Right ventricle myocardium inferior (tissue), 1 donor: ENCODE data around the gene PTPN11. TPM values are rescaled to one million over a fixed set of nuclear protein-coding genes. Genes with fewer than 3 reads are reported as not detected.

Experiments used
- ATAC-seq: fragments of 200-7000 bp; cut with Tn5 transposase; one replicate; pipeline ENCODE4 v1.9.1; 2020; ENCODE audit warnings: mild to moderate bottlenecking, moderate library complexity
- DNase-seq: peaks from one replicate; pipeline ENCODE4 v3.0.0; 2021; ENCODE audit errors: missing footprints
- intact Hi-C: fragments of 100-400 bp; cut with DNase I; formaldehyde crosslinking; loops from one replicate; pipeline ENCODE4 v1.11.0; 2022
- total RNA-seq: library from RNA; stranded (reverse); fragmentation: NEBNext Ultra II Directional; extraction: Animal tissue kit (Norgen Biotek cat#: 25700); gene quantifications from one replicate; pipeline ENCODE4 v1.2.1, GENCODE V29; 2021
- donor health status: DM: no; HTN: yes; CAD: no; lungs with severe emphysema.

PTPN11 gene
- total RNA-seq, 1 donor from 2014 or later: 114 TPM

- ATAC-seq (no peak), DNase-seq (no peak)
- intact Hi-C loops: no loop called here
These were observed 108.3 kb downstream of the PTPN11 start for GRCh38 chr12:112527082-112527481.

DNA sequence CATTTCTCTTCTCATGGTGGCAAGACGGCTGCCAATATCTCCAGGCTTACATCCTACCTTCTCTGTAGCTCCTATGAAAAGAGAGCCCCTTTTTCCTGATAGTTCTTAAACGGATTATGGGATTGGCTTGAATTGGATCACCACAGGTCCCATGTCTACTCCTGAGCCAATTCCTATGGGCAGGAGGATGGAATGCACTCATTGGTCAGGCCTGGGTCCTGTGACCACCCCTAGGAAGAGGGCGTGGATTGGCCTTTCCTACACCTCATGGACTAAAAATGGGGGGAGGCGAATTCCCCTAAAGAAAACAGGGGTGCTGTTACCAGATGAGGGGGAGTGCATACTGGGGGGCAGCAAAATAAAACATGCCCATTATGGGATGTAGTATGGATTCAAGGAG is 108.8 kb downstream of the PTPN11 start:
- no peak for ATAC-seq
- no peak for DNase-seq
- intact Hi-C loops: no loop called here

DNA sequence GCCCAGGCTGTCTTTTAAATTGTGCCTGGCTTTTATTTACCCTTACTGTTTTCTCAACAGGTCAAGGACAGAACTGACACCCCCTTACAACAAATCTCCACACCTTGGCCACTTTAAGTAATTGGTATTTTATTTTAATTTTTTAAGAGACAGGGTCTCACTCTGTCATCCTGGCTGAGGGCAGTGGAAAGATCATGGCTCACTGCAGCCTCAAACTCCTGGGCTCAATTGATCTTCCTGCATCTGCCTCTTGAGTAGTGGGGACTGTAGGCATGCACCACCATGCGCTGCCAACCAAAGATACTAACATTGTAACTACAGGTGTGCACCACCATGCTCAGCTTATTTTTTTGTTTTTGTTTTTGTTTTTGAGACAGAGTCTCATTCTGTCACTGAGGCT is 109.8 kb downstream of the PTPN11 start:
- ATAC-seq: no peak
- intact Hi-C loops: no loop called here
- no peak for DNase-seq

DNA sequence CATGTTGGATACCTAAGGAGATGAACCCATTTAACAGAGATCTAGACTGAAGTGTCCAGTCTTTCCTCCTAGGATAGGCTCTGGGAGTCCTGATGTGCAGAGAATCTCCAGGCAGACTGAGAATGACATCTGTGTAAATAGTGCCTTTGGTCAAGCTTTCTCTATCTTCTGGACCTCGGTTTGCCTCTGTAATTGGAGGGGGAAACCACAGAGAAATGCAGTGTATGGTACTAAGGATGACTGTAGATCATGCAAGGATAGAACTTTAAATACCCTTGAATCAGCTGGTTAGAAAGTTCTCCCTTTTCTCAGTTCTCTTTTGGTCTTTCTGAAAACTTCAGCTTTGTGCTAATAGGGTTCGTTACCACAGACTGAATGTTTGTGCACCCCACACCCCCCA is 112.2 kb downstream of the PTPN11 start:
- intact Hi-C loops: no loop called here
- DNase-seq: no peak
- no peak for ATAC-seq

- intact Hi-C loops: no loop called here
- no peak for ATAC-seq
- no peak for DNase-seq
These were observed 113.4 kb downstream of the PTPN11 start for GRCh38 chr12:112532106-112532505.

GRCh38 chr12:112533528-112533927 is 114.8 kb downstream of the PTPN11 start:
- DNase-seq (no peak), ATAC-seq (no peak)
- intact Hi-C loops: no loop called here

GRCh38 chr12:112535017-112535416 is 116.3 kb downstream of the PTPN11 start:
- ATAC-seq (no peak), DNase-seq (no peak)
- intact Hi-C loops: no loop called here

DNA sequence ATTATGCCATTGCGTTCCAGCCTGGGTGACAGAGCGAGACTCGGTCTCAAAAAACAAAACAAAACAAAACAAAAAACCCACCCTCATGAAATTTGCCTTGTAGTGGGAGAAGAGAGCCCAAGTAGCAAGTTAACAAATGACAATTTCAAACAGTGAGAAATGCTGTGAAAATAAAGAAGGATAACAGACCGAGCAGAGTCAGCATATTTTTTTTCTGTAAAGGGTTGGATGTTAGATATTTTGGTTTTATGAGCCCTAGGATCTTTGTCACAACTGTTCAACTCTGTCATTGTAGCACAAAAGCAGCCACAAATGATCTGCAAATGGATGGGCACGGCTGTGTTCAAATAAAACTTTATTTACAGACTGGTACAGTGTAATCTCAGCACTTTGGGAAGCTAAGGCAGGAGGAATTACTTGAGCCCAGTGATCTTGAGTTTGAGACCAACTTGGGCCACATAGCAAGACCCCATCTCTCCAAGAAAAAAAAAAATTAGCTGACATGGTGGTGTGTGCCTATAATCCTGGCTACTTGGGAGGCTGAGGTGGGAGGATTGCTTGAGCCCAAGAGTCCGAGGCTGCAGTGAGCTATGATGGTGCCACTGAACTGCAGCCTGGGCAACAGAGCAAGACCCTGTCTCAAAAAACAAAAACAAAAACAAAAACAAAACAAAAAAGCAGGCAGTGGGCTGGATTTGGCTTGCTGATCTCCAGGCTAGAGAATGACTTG is 117.1 kb downstream of the PTPN11 start:
- ATAC-seq: no peak
- intact Hi-C loops: no loop called here
- no peak for DNase-seq

DNA sequence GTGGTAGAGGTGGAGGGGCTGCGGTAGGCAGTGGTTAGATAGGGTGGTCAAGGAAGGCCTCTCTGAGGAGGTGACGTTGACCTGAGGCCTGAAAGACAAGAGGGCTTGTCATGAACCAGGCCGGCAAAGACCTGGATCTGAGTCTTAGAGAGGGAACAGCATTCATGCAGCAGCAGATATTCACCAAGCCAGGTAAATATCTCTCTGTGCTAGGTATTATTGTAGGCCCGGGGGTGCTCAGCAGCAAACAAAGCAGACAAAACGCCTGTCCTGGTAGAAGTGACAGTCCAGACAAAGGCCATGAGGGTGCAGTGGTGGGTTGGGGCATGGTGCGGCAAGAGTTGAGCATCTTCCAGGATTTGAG is 117.6 kb downstream of the PTPN11 start:
- ATAC-seq (no peak), DNase-seq (no peak)
- intact Hi-C loops: no loop called here

DNA sequence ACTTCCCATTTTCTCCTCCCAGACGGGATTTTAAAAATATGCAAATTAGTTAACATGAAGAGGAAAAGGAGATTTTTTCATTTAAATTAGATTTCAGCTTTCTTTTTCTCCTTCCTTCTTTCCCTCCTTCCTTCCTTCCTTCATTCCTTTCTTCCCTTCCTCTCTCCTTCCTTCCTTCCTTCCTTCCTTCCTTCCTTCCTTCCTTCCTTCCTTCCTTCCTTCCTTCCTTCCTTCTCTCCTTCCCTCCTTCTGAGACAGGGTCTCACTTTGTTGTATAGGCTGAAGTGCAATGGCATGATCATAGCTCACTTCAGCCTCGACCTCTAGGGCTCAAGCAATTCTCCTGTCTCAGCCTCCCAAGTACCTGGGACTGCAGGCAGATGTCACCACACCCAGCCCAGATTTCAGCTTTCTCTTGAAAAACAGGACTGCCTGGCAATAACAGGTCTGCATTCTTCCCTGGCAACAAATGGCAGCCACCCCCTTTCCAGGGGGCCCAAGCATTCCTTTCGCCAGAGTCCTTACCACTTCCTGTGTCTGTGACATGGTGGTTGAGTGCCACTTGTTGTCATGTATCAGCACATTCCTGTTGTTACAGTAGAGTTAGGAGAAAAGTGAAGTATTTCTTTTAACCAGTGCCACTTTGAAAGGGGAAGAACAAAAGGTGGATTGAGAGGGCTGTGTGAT is 119.1 kb downstream of the PTPN11 start:
- intact Hi-C loops: no loop called here
- DNase-seq: no peak

DNA sequence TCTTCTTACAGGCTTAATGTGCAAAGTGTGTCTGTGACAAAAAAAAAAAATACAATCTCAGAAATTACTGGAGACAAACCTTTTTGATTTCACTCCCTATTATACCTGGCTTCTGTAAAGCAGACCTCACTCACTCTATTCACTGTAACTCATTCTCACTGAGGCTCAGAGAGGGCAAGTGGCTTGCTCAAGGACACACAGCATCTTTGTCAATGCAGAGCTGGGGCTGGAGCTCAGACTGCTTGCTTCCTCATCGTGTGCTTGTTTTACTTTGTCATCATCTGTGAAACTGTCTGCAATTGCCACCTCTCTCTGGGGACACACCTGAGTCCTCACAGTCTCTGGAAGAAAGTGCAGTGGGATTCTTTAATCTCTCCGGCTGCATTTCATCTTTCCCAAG is 120.0 kb downstream of the PTPN11 start:
- ATAC-seq (no peak), DNase-seq (no peak)
- intact Hi-C loops: no loop called here

More for the DNA sequence above, 119.1 kb downstream of the PTPN11 start:
- ATAC-seq: no peak

DNA sequence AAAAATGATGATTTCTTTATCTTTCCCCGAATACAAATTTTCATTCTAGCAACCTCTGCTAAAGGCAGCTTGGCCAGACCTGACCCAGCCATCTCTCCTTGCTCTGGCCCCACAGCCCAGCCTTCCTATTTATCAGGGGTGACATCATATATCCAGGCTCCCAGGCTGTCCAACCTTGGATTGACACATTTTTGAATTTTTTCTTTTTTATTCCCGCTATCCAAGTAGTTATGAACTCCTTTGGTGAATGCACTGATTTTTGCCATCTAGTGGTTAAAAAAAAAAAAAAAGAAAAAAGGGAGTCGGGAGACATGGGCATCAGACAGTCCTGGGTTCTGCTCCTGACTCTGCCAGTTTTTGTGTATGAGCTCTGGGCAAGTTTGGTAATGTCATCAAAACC is 120.5 kb downstream of the PTPN11 start:
- DNase-seq (no peak), ATAC-seq (no peak)
- intact Hi-C loops: no loop called here

GRCh38 chr12:112540021-112540420 is 121.3 kb downstream of the PTPN11 start:
- ATAC-seq (no peak), DNase-seq (no peak)
- intact Hi-C loops: no loop called here

DNA sequence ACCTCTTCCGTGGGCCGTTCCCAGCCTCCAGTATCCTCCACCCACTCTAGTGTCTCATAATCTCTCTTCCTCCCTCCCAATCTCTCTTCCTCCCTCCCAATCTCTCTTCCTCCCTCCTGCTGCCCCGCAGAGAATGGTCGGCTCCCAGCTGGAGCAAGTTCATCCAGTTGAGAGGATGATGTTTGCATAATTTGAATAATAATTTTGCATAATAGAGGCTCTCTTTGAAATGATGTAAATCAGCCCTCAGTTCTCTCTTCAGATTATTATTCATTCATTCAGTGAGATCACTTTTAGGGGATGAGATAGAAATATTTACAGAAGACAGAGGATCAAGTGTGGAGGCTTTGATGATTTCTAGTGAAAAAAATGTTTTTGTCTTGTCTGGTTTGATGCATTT is 125.0 kb downstream of the PTPN11 start:
- no peak for ATAC-seq
- intact Hi-C loops: no loop called here
- no peak for DNase-seq

- intact Hi-C loops: no loop called here
- ATAC-seq: no peak
- DNase-seq: no peak
These were observed 127.6 kb downstream of the PTPN11 start for GRCh38 chr12:112546339-112546738.

GRCh38 chr12:112546996-112547395 is 128.2 kb downstream of the PTPN11 start:
- ATAC-seq: no peak
- intact Hi-C loops: no loop called here
- no peak for DNase-seq

DNA sequence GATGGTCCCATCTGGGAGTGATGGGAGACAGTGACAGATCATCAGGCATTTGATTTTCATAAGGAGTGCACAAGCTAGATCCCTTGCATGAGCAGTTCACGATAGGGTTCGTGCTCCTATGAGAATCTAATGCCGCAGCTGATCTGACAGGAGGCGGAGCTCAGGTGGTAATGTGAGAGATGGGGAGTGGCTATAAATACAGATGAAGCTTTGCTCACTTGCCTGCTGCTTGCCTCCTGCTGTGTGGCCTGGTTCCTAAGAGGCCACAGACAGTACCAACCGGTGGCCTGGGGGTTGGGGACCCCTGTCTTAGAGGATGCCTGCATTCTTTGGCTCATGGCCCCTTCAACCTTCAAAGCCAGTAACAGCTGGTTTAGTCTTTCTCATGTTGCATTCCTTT is 130.3 kb downstream of the PTPN11 start:
- no peak for ATAC-seq
- no peak for DNase-seq
- intact Hi-C loops: no loop called here

GRCh38 chr12:112551681-112552080 is 132.9 kb downstream of the PTPN11 start:
- DNase-seq: no peak
- ATAC-seq: no peak
- intact Hi-C loops: no loop called here

GRCh38 chr12:112555621-112556233 is 137.0 kb downstream of the PTPN11 start:
- DNase-seq: no peak
- ATAC-seq: no peak
- intact Hi-C loops: no loop called here

- DNase-seq: no peak
- intact Hi-C loops: no loop called here
- ATAC-seq: no peak
These were observed 139.3 kb downstream of the PTPN11 start for GRCh38 chr12:112557951-112558630.
